ENCODE data around the gene APBB1IP.

The APBB1IP gene

DNA sequence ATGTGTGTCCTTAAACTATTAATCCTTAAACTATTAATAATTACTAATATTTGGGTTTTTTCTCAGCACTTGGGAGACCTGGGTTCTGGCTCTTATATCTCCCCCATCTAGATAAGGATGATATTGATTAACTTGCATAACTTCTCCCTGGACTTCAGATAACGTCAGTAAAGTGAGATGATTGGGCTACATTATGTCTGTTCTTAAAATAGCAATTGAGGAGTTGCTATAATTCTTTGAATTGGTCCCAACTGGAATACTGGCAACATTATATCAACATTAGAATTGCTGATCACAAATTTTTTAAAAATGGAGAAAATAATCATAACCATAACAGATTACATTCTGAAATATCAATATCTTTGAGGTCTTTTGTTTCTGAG is 1.9 kb downstream of the APBB1IP start:
- CTCF ChIA-PET, result no interaction called here
- no peaks in the 10 kb centered on the region for H3K4me1 ChIP-seq (ENCODE audit: control insufficient read depth, insufficient read depth, low read length)
- TF ChIP-seq, protein P1, sequence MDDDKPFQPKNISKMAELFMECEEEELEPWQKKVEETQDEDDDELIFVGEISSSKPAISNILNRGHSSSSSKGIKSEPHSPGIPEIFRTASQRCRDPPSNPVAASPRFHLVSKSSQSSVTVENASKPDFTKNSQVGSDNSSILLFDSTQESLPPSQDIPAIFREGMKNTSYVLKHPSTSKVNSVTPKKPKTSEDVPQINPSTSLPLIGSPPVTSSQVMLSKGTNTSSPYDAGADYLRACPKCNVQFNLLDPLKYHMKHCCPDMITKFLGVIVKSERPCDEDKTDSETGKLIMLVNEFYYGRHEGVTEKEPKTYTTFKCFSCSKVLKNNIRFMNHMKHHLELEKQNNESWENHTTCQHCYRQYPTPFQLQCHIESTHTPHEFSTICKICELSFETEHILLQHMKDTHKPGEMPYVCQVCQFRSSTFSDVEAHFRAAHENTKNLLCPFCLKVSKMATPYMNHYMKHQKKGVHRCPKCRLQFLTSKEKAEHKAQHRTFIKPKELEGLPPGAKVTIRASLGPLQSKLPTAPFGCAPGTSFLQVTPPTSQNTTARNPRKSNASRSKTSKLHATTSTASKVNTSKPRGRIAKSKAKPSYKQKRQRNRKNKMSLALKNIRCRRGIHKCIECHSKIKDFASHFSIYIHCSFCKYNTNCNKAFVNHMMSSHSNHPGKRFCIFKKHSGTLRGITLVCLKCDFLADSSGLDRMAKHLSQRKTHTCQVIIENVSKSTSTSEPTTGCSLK (tag by site-specific recombination; IDR thresholded peaks at IDR 0.05), result no peak
- TF ChIP-seq KLF7 (tag by site-specific recombination; IDR thresholded peaks at IDR 0.05; ENCODE audit: borderline replicate concordance), result no peak
- TF ChIP-seq ZNF37A (tag by site-specific recombination; IDR thresholded peaks at IDR 0.05), result no peak
- TF ChIP-seq SCRT2 (tag by site-specific recombination; IDR thresholded peaks at IDR 0.05), result no peak
- no peak for TF ChIP-seq RBAK (tag by site-specific recombination; IDR thresholded peaks at IDR 0.05)
- no peak for TF ChIP-seq HOXC10 (CRISPR knock-in tag; IDR thresholded peaks at IDR 0.05)
- TF ChIP-seq, protein P2, sequence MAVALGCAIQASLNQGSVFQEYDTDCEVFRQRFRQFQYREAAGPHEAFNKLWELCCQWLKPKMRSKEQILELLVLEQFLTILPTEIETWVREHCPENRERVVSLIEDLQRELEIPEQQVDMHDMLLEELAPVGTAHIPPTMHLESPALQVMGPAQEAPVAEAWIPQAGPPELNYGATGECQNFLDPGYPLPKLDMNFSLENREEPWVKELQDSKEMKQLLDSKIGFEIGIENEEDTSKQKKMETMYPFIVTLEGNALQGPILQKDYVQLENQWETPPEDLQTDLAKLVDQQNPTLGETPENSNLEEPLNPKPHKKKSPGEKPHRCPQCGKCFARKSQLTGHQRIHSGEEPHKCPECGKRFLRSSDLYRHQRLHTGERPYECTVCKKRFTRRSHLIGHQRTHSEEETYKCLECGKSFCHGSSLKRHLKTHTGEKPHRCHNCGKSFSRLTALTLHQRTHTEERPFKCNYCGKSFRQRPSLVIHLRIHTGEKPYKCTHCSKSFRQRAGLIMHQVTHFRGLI (tag by site-specific recombination; IDR thresholded peaks at IDR 0.05), result no peak
- TF ChIP-seq ZBTB8A (tag by site-specific recombination; IDR thresholded peaks at IDR 0.05), result no peak
- TF ChIP-seq, protein P3, sequence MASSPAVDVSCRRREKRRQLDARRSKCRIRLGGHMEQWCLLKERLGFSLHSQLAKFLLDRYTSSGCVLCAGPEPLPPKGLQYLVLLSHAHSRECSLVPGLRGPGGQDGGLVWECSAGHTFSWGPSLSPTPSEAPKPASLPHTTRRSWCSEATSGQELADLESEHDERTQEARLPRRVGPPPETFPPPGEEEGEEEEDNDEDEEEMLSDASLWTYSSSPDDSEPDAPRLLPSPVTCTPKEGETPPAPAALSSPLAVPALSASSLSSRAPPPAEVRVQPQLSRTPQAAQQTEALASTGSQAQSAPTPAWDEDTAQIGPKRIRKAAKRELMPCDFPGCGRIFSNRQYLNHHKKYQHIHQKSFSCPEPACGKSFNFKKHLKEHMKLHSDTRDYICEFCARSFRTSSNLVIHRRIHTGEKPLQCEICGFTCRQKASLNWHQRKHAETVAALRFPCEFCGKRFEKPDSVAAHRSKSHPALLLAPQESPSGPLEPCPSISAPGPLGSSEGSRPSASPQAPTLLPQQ (tag by site-specific recombination; IDR thresholded peaks at IDR 0.05), result no peak
- no peak for TF ChIP-seq OVOL3 (tag by site-specific recombination; IDR thresholded peaks at IDR 0.05)
- TF ChIP-seq, protein P4, sequence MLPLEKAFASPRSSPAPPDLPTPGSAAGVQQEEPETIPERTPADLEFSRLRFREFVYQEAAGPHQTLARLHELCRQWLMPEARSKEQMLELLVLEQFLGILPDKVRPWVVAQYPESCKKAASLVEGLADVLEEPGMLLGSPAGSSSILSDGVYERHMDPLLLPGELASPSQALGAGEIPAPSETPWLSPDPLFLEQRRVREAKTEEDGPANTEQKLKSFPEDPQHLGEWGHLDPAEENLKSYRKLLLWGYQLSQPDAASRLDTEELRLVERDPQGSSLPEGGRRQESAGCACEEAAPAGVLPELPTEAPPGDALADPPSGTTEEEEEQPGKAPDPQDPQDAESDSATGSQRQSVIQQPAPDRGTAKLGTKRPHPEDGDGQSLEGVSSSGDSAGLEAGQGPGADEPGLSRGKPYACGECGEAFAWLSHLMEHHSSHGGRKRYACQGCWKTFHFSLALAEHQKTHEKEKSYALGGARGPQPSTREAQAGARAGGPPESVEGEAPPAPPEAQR (tag by site-specific recombination; IDR thresholded peaks at IDR 0.05), result no peak
- no peak for TF ChIP-seq ZNF184 (tag by site-specific recombination; IDR thresholded peaks at IDR 0.05)
- no peaks in the 10 kb centered on the region for H3K9me3 ChIP-seq (ENCODE audit: control insufficient read depth, insufficient read depth, low read depth, low read length)
- H3K27ac ChIP-seq (ENCODE audit: extremely low read depth, low read depth, low read length), result no peak overlapping the region
- H3K36me3 ChIP-seq (ENCODE audit: control insufficient read depth in 2 of 2, insufficient read depth in 1 of 2, low read length in 2 of 2), result no peaks in the 10 kb centered on the region
- POLR2A ChIA-PET, result no interaction called here
- H3K4me3 ChIP-seq (ENCODE audit: low read depth, low read length), result no peak overlapping the region

DNA sequence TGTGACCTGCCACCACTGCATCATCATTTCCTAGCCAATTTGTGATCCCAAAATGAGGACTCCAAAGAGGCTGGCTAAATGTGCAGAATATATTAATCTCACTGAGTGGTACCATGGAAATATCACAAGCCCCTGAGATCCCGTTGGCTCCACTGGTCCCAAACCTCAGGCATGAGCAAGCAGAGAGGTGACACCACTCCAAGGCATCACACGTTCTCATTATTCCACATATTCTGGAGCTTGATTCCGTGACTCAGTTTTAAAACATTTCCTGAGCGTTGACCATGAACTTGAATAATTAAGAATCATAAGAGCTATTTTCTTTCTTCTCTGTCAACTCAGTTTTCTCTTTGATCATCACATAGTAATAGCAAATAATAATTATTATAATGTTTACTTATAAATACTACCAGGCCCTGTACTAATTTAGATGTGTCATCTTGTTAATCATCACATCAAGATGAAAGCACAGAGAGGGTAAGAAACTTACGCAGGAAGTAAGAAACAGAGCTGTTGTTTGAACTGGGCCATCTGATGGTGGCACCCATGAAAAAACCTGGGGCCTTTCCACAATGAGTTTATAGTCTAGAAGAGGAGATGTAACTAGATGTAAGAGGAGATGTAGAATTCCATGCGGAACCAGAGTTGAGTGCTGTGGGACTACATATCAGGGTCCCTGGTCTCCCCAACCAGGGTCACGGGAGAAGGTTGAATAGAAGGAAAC is 3.5 kb downstream of the APBB1IP start:
- POLR2A ChIA-PET, result no interaction called here
- TF ChIP-seq ZNF747 (tag by site-specific recombination; IDR thresholded peaks at IDR 0.05) (no peak), ZNF23 (tag by site-specific recombination; IDR thresholded peaks at IDR 0.05; ENCODE audit: borderline replicate concordance) (no peak), ZNF24 (tag by site-specific recombination; IDR thresholded peaks at IDR 0.05) (no peak), ZNF501 (tag by site-specific recombination; IDR thresholded peaks at IDR 0.05) (no peak), ZIC2 (tag by site-specific recombination; IDR thresholded peaks at IDR 0.05) (no peak), SP7 (tag by site-specific recombination; IDR thresholded peaks at IDR 0.05) (no peak), ZNF366 (tag by site-specific recombination; conservative IDR thresholded peaks at IDR 0.05) (no peak), ZNF19 (tag by site-specific recombination; IDR thresholded peaks at IDR 0.05; ENCODE audit: low read depth) (no peak)
- TF ChIP-seq, protein P5, sequence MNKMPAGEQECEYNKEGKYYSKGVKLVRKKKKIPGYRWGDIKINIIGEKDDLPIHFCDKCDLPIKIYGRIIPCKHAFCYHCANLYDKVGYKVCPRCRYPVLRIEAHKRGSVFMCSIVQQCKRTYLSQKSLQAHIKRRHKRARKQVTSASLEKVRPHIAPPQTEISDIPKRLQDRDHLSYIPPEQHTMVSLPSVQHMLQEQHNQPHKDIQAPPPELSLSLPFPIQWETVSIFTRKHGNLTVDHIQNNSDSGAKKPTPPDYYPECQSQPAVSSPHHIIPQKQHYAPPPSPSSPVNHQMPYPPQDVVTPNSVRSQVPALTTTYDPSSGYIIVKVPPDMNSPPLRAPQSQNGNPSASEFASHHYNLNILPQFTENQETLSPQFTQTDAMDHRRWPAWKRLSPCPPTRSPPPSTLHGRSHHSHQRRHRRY (tag by site-specific recombination; IDR thresholded peaks at IDR 0.05), result no peak
- no peaks in the 10 kb centered on the region for H3K36me3 ChIP-seq (ENCODE audit: control insufficient read depth in 2 of 2, insufficient read depth in 1 of 2, low read length in 2 of 2)
- H3K4me1 ChIP-seq (ENCODE audit: control insufficient read depth, insufficient read depth, low read length), result no peaks in the 10 kb centered on the region
- H3K27ac ChIP-seq (ENCODE audit: extremely low read depth, low read depth, low read length), result no peak overlapping the region
- H3K4me3 ChIP-seq (ENCODE audit: low read depth, low read length), result no peak overlapping the region
- CTCF ChIA-PET, result no interaction called here
- no peaks in the 10 kb centered on the region for H3K9me3 ChIP-seq (ENCODE audit: control insufficient read depth, insufficient read depth, low read depth, low read length)

Measured in HEK293 (cell line).